Stimulated activated CD4-positive, alpha-beta T cell treated with anti-CD3 and anti-CD28 coated beads, Interleukin-15, amount 100 ng/mL, for 48 hours (primary cell): Measurements from ENCODE around the gene RPL41.

Experiments used
- DNase-seq, 2 donors: peaks; one replicate each; pipeline ENCODE4 v3.0.0-alpha.2; 2020; ENCODE audit warnings: low read depth in 2 of 2

Gene RPL41

GRCh38 chr12:56127888-56128669 lies 11.6 kb downstream of the RPL41 start, which contains the start of gene ESYT1:
ESYT1 (plus strand) TSS chr12:56128267; CDS start chr12:56128320, 53 bp downstream.
- peak; percentile 95 to 99 for DNase-seq

DNA sequence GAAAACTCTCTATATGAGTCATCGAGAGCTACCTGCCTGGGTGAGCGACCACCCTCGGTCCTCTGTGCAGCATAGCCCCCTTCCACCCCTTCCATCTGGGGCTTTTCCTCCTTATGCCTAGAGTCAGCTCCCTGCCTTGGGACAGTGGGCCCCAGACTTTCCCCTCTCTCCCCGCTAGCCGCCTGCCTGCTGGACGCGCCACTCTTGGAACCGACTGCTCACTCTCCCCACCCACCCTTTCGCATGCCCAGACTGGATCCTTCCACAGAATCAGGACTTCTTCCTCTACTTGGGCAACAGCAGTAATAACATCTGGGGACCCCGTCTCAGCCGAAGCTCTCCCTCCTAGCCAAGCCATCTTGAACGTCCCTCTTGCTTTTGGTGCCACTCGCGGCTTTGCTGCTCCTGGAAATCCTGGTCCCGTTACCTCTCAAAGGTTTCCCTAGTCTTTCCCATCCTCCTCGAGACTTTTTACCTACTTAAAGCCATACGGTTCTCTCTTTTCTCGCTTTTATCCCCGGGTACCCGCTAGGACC lies 12.3 kb downstream of the RPL41 start:
- no peak for DNase-seq

GRCh38 chr12:56129206-56129941 lies 12.9 kb downstream of the RPL41 start:
- DNase-seq, result peak; percentile 31 to 56

- no peak for DNase-seq
Observed at GRCh38 chr12:56129942-56130495, 13.6 kb downstream of the RPL41 start.

DNA sequence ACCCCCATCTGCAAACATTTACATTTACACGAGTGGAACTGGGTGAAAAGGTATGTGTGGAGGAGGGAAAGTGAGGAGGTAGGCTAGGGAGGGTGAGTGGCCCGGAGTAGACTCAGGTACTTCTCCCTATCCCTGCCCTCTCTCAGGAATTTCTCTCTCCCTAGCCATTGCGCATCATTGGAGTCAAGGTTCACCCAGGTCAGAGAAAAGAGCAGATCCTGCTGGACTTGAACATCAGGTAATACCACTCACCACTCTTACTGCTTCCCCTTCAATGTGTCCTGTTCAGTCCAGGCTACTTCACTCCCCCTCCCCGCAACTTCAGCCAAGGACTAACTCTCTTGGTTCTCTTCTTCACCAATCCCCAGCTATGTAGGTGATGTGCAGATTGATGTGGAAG lies 14.4 kb downstream of the RPL41 start:
- no peak for DNase-seq

GRCh38 chr12:56134897-56135296 lies 18.5 kb downstream of the RPL41 start:
- DNase-seq, result no peak

DNA sequence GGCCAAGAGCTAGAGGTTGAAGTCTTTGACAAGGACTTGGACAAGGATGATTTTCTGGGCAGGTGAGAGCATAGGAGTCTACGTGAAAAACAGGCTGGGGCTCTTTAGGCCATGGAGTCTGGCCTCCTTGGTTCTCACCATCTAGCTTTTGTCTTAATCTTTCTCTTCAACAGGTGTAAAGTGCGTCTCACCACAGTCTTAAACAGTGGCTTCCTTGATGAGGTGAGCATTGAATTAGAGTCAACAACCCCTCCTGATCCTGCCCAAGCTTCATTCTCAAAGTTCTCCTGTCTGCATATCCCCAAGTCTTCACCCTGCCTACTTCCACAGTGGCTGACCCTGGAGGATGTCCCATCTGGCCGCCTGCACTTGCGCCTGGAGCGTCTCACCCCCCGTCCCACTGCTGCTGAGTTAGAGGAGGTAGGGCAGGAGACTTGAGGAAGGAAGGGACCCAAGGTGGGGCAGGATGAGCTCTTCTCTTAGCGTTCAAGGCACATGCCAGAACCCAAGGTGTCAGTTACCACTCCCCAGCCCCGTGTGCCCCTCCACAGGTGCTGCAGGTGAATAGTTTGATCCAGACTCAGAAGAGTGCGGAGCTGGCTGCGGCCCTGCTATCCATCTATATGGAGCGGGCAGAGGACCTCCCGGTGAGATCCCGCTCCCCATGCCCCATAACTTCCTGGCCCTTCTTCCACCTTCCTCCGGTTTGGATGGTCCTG lies 21.6 kb downstream of the RPL41 start:
- no peak for DNase-seq

DNA sequence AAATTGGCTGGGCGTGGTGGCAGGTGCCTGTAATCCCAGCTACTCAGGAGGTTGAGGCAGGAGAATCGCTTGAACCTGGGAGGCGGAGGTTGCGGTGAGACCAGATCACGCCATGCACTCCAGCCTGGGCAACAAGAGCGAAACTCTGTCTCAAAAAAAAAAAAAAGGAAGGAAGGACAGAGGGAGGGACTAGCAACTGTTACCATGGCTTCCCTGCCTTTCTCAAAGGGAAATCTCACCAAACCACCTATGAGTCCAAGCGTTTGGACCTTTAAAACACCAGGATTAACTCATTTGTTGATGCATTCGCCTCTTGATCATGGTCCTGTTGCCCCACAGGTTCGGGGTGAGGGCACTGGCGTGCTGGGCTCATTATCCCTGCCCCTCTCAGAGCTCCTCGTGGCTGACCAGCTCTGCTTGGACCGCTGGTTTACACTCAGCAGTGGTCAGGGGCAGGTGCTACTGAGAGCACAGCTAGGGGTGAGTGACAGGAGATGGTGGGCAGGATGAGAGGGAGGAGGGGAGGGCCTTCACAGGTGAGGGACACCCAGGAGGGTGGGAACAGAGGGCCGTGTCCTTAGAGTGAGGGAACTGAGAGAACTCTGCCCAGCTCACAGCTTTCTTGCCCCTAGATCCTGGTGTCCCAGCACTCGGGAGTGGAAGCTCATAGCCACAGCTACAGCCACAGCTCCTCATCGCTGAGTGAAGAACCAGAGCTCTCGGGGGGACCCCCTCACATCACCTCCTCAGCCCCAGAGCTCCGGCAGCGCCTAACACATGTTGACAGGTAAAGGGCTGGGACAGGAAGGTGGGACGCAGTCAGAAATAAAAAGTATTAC lies 25.7 kb downstream of the RPL41 start:
- DNase-seq, result no peak

- DNase-seq, result no peak
Observed at GRCh38 chr12:56143217-56143616, 26.8 kb downstream of the RPL41 start.

- no peak for DNase-seq
Observed at GRCh38 chr12:56143870-56144269, 27.4 kb downstream of the RPL41 start.

- no peak for DNase-seq
Observed at GRCh38 chr12:56145217-56145616, 28.8 kb downstream of the RPL41 start.

DNA sequence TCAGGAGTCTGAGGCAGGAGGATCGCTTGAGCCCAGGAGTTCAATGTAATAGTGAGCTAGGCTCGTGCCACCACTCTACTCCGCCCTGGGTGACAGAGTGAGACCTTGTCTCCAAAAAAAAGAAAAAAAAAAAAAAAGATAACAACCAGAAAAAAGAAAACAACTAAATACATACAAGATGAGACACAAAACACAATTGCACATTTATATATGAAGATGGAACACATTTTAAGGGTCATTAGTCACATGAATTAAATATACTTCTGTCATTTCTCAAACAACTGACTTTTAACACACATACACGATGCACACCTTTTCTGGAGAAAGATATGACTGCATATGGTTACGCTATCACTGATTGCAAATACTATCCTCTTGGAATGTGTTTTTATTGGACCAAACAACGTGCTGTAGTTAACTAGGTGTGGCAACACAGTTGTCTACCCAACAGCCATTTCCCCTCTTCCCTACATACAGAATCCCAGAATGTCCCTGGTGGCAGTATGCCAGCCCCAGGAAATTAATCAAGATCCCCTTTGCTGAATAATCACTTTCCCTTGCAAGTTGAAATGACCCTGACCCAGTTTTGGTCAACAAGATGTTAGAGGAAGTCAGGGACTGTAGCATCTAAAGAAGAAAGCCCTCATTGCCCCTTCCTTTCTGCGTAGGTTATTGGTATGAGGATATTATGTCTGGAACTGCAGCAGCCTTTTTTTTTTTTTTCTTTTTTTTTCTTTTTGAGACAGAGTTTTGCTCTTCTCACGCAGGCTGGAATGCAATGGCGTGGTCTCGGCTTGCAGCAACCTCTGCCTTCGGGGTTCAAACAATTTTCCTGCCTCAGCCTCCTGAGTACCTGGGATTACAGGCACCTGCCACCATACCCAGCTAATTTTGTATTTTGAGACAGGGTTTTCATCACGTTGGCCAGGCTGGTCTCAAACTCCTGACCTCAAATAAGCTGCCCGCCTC lies 30.3 kb downstream of the RPL41 start:
- no peak for DNase-seq

- no peak for DNase-seq
Observed at GRCh38 chr12:56150563-56150962, 34.1 kb downstream of the RPL41 start.

DNA sequence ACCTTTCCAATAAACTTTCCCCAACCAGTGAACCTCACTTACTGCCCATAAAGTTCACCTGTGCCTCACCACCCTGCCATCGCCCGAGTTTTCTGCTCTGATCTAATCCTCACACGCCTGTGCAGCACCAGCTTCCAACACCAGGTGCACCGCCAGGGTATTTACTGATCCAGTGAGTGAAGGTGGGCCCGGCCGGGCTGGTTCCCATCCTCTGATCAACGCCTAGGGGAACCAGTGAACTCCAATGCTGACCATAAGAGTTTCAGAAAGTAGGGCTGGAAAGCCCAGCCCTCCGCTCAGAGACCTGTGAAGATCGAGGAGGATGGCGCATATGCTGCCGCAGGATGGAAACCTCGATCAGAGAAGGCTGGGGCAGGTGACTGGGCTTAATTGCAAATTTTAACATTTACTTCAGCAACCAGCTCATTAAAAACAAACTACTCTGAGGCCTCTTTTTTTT lies 35.3 kb downstream of the RPL41 start:
- peak; percentile 57 to 68 for DNase-seq

DNA sequence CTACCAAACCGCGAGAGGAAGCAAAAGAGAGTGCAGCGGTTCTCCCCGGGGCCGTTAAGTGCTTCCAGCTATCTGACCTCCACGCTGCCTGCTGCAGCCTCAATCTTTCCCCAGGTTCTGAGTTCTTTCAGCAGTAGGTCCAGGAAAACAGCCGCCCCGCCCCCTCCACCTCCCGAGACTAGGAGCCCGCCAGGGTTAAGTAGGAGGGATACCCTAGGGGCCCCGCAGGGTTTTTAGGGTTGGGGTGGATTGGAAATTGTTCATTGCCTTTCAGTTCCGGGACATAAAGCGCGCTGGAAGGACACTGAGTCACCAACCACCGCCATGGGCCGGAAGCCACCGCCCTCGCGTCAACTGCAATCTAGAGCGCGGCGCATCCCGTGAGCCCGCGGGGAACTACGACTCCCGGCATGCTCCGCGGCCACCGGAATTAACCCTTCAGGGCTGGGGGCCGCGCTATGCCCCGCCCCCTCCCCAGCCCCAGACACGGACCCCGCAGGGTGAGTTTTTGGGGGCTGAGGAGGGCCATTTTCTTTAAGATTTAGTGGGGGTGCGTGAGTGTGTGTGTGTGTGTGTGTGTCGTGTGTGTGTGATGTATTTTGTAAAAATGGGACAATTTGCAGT lies 35.8 kb downstream of the RPL41 start, which contains the start of gene MYL6B:
TSS of gene MYL6B (plus strand) at position 456 of the 624 bp plus-strand sequence. CDS start 1,332 bp downstream, outside the sequence.
- peak; percentile 92 to 94 for DNase-seq

DNA sequence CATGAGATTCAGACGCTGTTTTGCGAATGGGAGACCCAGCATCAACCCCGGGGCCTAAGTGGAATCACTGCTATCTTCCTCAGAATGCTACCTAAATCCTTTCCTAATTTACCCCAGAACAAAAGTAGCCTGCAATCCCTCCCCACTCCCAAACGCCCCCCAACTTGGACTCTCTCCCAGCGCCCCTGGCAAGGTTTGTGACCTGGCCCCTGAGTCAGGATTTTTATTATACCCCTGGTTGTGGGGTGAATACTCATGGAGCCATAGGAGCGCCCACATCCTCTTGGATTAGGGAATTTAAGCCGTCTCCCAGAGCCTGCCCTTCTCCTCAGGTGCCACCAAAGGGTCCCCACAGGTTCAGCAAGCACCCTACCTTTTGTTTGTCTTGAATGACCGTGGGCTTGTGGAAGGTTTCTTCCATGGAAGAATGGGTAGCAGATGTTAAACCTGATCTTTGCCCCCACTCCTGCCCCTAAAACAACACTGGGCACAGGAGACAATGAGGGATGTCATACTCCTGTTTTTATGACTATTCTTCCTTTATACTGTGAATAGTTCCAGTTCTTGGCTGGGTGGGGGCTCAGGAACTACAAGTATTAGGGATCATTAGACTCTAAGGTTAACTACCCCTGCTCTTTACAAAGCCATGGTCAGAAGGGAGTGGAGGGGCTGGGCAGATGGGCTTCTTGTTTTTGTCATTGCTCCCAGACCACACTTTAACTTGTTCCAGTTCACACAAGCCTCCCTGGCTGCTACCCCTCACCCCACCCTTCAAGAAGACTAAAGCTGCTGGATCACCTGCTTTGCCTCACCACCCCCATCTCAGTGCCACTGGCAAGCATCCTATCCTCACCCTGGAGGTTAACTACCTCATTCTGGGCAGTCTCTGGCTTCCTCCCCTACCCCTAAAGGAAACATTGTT lies 36.6 kb downstream of the RPL41 start:
- no peak for DNase-seq

DNA sequence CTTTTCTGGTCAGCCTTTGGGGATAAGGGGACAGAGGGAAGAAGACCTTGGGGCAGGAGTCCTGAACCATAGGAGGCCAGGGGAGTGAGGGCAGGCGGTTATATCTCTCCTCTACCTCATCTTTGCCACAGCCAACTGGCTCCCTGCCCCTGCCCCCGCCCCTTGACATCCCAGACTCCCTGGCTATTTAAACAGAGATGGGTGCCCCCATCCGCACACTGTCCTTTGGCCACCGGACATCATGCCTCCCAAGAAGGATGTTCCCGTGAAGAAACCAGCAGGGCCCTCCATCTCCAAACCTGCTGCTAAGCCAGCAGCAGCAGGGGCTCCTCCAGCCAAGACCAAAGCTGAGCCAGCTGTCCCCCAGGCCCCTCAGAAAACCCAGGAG lies 37.2 kb downstream of the RPL41 start:
- no peak for DNase-seq

GRCh38 chr12:56154246-56154771 lies 37.9 kb downstream of the RPL41 start:
- no peak for DNase-seq
